HG02588 (cell line): Measurements from ENCODE around the gene TNKS2.
"Not testable (repeated sequence)": the region's sequence is repeated elsewhere in the genome, so short reads cannot be mapped to it uniquely, and the experiment has no call there.

ENCODE experiments used
- ATAC-seq: cut with Tn5 transposase; IDR thresholded peaks from one replicate; pipeline ENCODE4 v1.9.1; 2021; ENCODE audit warnings: mild to moderate bottlenecking, moderate library complexity; ENCODE audit not compliant: unreplicated experiment

TNKS2 gene

DNA sequence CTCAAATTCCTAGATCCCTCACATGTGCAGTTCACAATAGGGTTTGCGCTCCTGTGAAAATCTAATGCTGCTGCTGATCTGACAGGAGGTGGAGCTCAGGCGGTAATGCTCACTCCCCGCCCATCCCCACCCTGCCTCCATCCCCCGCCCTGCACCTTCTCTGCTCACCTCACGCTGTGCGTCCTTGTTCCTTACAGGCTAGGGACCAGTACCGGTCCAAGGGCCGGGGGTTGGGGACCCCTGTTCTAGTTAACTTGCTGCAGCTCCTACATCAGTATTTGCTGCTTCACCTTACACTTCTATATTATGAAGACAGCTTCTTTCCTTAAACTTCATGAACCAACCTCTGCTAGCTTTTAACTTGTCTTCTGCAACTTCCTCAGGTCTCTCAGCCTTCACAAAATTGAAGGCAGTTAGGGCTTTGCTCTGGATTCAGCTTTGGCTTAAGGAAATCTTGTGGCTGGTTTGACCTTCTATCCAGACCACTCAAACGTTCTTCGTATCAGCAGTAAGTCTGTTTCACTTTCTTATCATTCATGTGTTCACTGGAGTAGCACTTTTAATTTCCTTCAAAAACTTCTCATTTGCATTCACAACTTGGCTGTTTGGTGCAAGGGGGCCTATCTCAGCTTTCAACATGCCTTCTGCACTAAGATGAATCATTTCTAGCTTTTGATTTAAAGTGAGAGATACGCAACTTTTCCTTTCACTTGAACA, 1.7 kb upstream of the TNKS2 start:
- no peak for ATAC-seq

DNA sequence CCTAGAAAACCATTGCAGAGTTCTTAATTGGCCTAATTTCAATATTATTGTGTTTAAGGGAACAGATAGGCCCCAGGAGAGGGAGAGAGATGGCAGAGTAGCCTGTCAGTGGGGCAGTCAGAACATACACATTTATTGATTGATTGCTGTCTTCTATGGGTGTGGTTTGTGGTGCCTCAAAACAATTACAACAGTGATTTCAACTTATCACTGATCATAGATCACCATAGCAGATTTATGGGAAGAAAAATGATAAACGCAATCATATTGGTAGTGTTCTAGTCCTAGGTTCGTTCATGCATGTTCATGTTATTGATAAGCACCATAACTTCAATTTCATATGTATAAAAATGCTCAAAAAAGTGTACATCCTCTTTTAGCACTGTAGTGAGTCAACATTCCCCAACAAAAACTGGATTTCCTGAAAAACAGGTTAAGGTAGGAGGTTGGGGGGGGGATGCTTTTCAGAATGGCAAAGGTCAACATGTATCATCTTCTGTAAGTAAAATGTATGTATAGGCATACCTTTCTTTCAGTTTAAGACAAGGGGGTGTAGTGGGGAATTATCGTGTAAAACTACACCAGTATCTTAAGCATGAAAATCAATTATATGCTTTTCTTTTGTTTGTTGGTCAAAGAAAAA, 1.1 kb upstream of the TNKS2 start:
- no peak for ATAC-seq

DNA sequence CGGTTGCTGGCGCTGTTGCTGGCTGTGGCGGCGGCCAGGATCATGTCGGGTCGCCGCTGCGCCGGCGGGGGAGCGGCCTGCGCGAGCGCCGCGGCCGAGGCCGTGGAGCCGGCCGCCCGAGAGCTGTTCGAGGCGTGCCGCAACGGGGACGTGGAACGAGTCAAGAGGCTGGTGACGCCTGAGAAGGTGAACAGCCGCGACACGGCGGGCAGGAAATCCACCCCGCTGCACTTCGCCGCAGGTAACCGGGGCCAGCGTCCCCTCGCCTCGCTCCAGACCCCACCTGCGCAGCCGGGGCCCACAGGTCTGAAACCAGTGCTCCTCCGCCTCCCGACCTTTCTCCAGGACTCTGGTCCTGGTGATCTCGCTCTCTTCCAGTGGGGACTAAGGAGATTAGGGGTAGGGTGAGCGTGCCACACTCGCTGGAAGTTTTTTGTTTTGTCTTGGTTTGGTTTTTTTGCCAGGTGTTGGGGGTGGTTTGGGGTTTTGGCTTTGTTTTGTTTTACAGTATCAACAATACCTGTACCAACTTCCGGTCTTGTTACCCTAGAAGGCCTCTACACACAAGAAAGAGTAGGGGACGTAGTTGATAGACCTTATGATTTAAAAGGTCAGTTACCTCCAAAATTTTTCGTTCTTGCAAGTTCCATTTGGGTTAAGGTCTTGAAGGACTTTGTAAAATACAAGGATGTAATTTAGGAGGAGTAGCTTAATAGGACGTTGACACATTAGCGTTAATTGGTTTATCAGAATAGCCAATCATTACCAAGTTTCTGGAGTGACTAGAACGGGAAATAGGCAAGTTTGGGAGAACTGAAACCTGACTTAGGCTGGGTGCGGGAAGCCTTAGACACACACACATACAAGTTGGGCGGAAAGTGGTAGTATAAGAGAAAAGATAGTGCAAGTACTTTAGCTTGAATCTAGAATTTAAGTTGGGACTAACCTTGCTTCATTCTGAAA, 704 bp downstream of the TNKS2 start:
- peak; percentile 22 for ATAC-seq

DNA sequence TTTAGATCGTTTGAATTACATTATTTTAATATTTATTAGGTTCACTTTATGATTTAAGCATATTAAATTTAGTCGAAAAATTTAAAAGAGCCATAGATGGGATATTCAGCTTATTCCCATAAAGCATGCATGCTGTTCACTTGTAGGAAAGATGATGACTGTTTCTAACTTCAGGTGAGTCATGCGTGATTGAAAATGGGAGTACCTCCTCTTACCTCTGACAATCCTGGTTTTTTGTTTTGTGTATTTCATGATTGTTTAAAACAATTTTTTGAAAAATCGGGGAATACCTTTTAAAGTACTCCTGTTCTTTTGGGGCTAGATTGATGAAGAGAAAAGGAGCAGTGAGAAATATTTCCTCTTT, 1.4 kb downstream of the TNKS2 start:
- ATAC-seq, result no peak

DNA sequence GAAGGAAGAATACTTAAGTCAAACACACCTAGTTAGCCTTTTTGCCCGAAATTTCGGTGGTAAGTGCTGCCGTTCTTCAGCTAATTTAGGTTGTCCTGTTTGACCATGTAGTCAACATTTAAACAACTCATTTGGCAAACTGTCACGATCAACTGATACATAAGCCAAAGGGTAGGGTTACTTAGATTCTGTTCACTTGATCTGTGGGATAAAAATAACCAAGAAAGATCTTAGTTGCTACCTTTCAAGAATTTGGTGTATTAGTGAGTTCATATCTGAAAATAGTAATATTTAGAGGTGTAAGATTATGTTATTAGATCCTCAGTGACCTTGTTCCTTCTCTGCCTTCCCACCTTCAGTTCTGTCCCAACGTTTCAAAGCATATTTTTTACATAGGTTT, 2.0 kb downstream of the TNKS2 start:
- no peak for ATAC-seq

DNA sequence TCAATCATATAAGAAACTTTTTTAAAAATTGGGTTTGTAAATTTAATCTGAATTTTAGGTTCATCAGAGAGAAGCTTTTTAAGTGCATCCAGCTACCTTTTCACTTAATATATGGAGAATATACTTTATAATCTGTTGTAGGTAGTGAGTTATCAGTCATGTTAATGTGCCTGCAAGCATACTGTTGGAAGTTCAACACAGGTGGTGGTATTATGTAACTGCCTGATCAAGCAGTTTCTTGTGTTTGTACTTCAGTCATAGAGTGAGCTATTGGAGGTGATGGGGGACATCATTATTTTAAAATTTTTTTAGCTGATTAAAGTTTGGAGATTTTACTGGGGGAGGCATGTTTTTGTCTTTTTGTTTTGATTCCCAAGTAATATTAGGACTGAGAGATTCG, 2.5 kb downstream of the TNKS2 start:
- no peak for ATAC-seq

DNA sequence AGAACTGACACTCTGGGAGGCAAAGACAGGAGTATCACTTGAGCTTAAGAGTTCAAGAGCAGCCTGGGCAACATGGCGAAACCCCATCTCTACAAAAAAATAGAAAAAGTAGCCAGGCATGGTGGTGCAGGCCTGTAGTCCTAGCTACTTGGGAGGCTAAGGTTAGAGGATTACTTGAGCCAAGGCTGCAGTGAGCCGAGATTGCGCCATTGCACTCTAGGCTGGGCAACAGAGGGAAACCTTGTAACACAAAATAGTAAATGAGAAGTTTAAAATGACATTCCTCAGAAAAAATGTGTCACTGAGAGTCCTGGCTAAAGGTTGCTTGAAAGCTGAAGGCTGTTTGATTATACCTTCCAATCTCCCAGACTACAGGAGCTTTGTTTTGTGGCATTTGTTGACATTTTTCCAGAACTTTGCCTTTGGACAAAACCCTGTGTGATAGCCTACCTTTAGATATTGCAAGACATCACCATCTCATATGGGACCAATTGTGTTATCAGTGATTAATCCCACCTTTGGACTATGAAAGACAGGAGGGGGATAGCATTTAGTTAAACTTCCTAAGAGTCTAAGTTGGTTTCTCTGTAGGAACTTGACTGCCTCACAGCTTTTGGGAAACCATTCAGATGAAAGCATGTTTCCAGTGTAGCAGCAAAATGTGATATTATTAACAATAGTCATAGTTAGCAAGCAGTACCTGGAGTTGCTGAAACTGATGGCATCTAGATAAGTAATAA, 5.3 kb downstream of the TNKS2 start:
- ATAC-seq, result no peak

DNA sequence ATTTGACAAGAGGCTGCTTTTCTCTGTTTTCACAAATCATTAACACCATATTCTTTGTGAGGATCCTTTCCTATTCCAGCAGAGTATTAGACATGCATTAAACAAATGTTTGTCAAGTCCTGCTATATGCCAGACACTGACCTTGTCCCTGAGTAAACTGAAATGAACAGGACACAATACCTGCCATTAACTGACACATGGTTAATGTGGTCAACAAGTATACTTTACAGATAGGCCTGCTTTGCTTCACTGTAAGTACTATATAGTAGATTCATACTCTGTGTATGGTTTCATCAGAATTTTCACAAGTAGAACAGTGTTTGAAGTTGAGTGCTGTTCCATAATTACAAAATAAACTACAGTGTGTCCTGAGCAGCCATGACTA, 5.9 kb downstream of the TNKS2 start:
- ATAC-seq, result no peak

DNA sequence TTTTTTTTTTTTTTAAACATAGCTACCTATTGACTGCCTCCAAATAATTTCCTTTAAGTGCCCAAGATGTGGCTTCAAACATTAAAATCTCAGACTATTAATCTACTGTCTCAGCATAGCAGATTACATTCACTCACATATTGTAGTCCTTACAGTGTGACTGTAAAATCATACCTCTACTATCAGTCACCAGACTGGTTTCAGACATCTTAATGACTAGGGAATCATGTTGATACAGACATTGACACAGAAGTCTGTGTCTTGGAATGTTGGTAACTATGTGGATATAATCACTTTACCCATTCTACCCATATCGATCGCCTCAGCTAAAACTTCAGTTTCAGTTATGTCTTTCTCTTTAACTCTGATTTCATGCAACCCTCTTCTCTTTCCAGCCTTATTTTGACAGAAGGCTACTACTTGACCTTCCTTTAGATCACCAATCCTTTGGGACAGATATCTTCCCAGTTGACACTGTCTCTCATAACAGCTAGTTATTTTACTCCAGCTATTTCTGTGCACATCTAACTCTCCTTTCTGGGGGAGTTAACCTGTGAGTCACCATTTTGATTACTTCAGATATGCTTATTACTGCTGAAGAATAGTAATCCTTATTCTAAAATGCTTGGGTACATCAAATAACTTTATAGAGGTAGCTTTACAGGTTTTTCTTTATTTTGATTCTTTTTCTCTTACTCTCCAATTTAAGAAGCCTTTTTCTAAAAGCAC, 7.0 kb downstream of the TNKS2 start:
- ATAC-seq, result no peak

DNA sequence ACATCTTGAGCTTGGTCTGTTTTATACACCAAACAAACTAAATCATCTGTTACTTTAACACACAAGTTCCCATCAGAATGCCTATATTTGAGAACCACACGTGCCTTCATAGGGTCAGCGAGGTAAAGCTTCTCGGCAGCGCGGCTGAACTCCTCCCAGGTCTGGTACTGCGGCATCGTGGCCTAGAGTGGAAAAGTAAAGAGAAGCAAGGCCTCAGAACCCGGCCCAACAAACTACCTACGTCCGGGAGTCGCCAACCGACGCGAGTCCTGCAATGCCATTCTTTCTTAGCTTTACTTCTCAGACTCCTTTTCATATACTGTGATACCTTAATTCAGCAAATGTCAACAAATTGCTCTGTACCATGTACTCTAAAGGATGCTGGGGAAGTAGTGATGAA, 9.0 kb downstream of the TNKS2 start:
- ATAC-seq, result not testable (repeated sequence)

DNA sequence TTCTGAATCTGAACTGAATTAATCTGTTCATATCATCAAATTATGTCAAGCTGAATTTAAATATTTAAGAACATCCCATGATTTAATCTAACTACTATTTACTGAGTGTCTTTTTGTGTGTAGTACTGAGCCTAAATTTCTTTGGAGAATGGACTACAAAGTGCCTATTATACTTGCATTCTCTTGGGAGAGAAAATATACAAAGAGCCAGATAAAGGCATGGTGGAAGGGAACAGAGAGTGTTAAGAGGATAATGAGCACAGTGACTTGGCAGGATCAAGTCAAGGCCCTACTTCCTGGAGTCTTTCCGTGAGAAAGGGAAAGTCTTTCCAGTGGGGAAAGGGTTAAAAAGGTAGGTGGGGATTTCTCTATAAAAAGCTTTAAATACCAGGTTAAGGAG, 15.0 kb downstream of the TNKS2 start:
- ATAC-seq, result no peak

DNA sequence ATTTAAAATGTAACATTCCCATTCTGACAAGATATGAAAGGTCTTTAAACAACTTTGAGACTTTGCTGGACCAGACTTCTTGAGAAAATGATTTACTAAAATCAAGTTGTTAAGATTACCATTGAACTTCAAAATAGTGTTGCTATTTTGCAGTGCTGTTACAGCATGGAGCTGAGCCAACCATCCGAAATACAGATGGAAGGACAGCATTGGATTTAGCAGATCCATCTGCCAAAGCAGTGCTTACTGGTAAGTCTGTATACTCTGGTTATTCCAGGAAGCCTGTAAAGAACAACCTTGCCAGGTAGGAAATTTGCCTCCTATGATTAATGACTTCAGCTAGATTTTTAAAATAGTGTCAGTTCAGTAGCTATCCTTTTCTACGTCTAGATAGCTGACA, 18.8 kb downstream of the TNKS2 start:
- ATAC-seq, result no peak

DNA sequence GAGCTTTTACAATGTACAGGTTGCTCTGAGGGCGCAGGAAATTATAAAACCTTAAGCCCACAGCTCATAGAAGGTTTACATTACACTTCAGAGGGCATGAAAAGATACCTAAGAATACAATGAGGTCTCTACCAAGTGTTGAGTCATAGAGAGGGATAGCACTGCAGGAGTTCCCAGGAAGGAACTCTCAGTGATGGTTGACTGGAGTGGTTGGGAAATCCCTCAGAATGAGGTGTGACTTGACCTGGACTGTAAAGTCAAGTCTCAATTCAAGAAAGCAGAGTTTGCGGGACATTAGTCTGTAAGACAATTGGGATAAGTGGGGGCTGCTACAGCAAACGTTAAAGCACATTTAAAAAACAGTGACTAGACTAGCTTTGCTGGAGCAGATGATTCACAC, 21.9 kb downstream of the TNKS2 start:
- no peak for ATAC-seq

DNA sequence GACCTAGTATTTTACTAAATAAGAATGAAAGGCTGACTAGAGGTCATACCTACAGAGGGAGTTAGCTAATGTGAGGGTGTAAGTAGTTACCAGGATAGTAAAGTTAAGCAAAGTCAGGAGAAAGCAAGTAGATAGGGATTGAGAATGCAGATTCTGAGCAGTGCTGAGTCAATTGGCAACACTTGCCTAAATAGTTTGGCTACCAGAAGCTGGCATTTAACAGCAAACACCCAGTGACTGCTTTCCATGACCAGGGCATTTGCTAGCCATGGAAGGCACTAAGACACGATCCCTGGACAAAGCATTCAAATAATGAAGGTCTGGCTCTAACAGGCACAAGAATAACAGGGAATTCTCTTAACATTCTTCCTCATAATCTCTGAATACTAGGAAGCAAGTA, 25.9 kb downstream of the TNKS2 start:
- ATAC-seq, result no peak

DNA sequence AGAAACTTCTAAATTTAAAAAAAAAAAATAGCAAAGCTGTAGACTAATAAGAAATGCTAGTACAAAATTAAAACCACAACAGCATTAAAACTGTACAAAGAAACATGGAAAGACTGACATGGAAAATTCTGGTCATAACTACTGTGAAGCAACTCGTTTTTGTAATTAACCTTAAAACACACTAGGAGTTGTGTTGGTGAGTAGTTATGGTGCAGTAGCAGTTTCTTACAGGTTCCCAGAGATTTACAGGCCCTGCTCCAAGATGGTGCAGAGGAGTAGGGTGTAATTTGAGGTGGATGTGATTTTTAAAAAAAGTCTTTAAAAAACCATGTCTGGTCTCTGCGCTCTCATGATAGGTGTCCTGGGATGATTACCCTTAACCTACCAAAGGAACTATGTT, 31.0 kb downstream of the TNKS2 start:
- no peak for ATAC-seq

DNA sequence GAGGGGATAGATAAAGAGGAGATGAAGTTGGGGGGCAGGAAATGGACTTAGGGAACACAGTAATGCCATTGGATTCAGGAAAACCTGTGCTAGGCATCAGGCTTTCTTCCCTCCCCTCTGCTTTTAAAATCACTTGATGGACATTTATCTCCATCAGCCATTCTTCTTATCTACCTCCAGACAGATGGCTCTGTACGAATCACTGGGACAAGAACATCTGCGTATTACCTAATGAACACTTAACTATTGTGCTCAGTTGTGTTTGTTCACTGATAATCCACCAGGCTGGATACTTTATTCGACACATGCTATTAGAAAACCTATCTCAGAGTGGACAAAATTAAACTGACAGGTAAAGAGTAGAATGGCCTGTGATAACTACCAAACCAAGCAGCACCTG, 40.0 kb downstream of the TNKS2 start:
- ATAC-seq, result no peak

DNA sequence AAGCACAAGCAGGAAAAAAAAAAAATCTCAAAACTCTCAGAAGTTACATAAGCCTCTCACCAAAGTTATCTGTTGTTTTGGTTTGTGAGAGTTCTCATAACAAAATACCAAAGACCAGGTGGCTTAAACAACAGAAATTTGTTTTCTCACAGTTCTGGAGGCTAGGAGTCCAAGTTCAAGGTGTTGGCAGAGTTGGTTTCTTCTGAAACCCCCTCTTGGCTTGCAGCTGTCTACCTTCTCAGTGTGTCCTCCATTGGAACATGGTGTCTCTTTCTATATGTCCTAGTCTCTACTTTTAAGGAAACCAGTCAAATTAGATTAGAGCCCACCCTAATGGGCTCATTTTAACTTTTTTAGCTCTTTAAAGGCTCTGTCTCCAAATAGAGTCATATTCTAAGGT, 44.9 kb downstream of the TNKS2 start:
- ATAC-seq, result no peak

DNA sequence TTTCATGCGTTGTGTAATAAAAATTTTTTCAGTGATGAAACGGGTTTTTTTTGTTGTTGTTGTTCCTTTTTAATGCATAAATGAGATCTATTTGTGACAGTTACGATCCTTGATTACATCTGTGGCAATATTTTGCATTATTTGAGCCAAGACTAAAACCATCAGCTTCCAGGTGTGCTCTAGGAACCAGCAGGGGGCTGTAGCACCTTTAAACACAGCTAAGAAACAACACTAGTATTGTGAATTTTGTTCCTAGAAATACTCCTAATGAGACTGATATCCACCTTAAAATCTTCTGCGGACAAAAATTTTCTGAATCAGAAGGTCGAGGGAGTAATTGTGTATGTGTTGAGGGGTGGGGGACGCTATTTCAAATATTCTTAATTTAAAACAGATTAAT, 58.4 kb downstream of the TNKS2 start:
- no peak for ATAC-seq

DNA sequence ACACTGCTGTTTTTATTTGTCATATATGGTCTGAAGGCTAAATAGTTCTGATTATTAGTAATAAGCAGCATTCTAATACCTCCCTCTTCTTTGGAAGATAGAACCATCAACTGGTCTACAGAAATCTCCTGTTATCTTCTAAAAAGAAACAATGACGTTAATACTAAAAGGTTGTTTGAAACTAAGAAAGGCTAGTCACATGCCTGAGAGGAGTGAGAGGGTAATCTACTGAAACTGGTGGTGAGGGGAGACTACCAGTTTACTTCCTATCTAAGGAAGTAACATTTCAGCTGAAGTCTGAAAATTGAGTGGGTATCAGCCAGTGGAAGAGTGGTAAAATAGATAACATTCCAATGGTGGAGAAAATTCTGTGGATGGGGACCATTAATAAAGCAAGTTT, 62.7 kb downstream of the TNKS2 start:
- no peak for ATAC-seq

DNA sequence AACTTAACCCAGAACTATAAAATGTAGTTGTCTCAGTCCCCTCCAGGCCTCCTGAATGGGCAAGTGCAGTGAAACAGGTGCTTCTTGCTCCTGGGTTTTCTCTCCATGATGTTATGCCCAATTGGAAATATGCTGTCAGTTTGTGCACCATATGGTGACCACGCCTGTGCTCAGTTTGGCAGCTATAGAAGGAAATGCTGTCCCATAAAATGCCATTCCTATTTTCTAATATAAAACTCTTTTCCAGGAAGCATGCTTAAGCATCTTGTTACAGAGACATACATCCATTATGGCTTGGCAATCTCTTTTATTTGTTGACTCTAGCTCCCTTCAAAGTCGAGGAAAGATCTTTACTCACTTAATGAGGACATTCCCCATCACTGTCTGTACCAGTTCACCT, 65.9 kb downstream of the TNKS2 start:
- no peak for ATAC-seq

DNA sequence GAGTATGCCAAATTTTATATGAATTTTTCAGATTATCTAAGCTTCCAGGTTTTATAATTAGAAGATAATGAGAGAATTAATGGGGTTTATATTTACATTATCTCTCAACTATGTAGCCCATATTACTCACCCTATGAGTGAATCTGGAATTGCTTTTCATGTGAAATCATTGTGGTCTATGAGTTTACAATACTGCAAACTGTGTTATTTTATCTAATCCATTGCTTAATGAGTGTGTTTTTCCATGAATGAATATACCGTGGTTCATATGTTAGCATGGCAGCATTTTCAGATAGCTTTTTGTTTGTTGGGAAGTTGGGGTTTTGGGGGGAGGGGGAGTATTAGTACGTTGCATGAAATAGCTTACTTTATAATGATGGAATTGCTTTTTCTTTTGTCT, 66.5 kb downstream of the TNKS2 start:
- no peak for ATAC-seq
